GM12878 (cell line): Measurements from ENCODE around the gene FAM167B. TPM values are rescaled to one million over a fixed set of nuclear protein-coding genes. Genes with fewer than 3 reads are reported as not detected.

Experiments used
- BRCA1 ChIP-seq: IDR thresholded peaks from 2 replicates; pipeline ENCODE4 v1.6.1; 2011; ENCODE audit warnings: low read depth, low read length, improper control_type of control experiment
- CBFB ChIP-seq: IDR thresholded peaks from 2 replicates; pipeline ENCODE4 v1.6.1; 2016; ENCODE audit warnings: antibody characterized with exemption, low read depth
- CREB1 ChIP-seq: IDR thresholded peaks from 2 replicates; pipeline ENCODE4 v1.6.1; 2012; ENCODE audit warnings: low read depth, mild to moderate bottlenecking, inconsistent platforms
- JUND ChIP-seq: IDR thresholded peaks from 2 replicates; pipeline ENCODE4 v1.6.1; 2012; ENCODE audit warnings: low read depth, mild to moderate bottlenecking, low read length, improper control_type of control experiment, moderate library complexity
- KDM1A ChIP-seq: fragments of 200-600 bp; sonication (generic); IDR thresholded peaks from 2 replicates; pipeline ENCODE4 v1.6.1; 2016; ENCODE audit warnings: borderline replicate concordance
- MTA3 ChIP-seq: IDR thresholded peaks from 2 replicates; pipeline ENCODE4 v1.6.1; 2012; ENCODE audit warnings: low read length, inconsistent platforms, borderline replicate concordance
- MYC ChIP-seq: IDR thresholded peaks from 2 replicates; pipeline ENCODE4 v1.6.1; 2011; ENCODE audit warnings: mild to moderate bottlenecking, low read length, moderate library complexity, inconsistent platforms; ENCODE audit not compliant: insufficient read depth, insufficient replicate concordance, insufficient read length, severe bottlenecking
- NFYA ChIP-seq: IDR thresholded peaks from 2 replicates; pipeline ENCODE4 v1.6.1; 2011; ENCODE audit warnings: low read depth, mild to moderate bottlenecking, low read length, improper control_type of control experiment, borderline replicate concordance
- NR2F1 ChIP-seq: fragments of 450-650 bp; conservative IDR thresholded peaks from 2 replicates; pipeline ENCODE4 v1.6.1; 2017; ENCODE audit warnings: mild to moderate bottlenecking
- PML ChIP-seq: IDR thresholded peaks from 2 replicates; pipeline ENCODE4 v1.6.1; 2012; ENCODE audit warnings: low read length, inconsistent platforms
- SUZ12 ChIP-seq: fragments of 200-600 bp; sonication (generic); IDR thresholded peaks from one replicate; pipeline ENCODE4 v1.6.1; 2018; ENCODE audit warnings: antibody characterized with exemption, mild to moderate bottlenecking; ENCODE audit not compliant: unreplicated experiment
- TCF3 ChIP-seq: IDR thresholded peaks from 2 replicates; pipeline ENCODE4 v1.6.1; 2012; ENCODE audit warnings: low read depth, mild to moderate bottlenecking, low read length, borderline replicate concordance; ENCODE audit not compliant: insufficient read depth
- polyA plus RNA-seq, 11 experiments: library from polyadenylated mRNA; depleted of rRNA in 4 of 11; unstranded in 6 of 11; stranded (reverse) in 5 of 11; fragments of >200 nt; fragmentation: Nextera tagmentation in 4 of 11; fragmentation: Illumina TruSeq in 1 of 11; extraction: Ambion mirVana in 4 of 11; extraction: Trizol in 1 of 11; gene quantifications; 1 replicate in 1 of 11; 2 replicates in 10 of 11; pipeline versions ENCODE4 v1.2.1 to v1.2.3, GENCODE V29; 2011 to 2016; ENCODE audit warnings: inconsistent platforms in 2 of 11, missing spikeins in 2 of 11, low read depth in 1 of 11
- total RNA-seq, 4 experiments: library from RNA; depleted of rRNA in 3 of 4; stranded (reverse); fragments of >200 nt in 3 of 4; fragmentation: Illumina TruSeq in 1 of 4; extraction: Trizol in 1 of 4; gene quantifications; 2 replicates each; pipeline versions ENCODE4 v1.2.1 to v1.2.3, GENCODE V29; 2013 to 2021
- TF ChIP-seq, protein P1 (sequence below): fragments of 450-650 bp; IDR thresholded peaks from 2 replicates; pipeline ENCODE4 v1.6.1; 2018; ENCODE audit warnings: borderline replicate concordance, mild to moderate bottlenecking; ENCODE audit not compliant: partially characterized antibody
- TF ChIP-seq, protein P2 (sequence below): IDR thresholded peaks from 2 replicates; pipeline ENCODE4 v1.6.1; 2011; ENCODE audit warnings: borderline replicate concordance, low read depth, mild to moderate bottlenecking, moderate library complexity, low read length; ENCODE audit not compliant: insufficient read depth, poor library complexity, severe bottlenecking
- TF ChIP-seq, protein P3 (sequence below): fragments of 450-650 bp; IDR thresholded peaks from 2 replicates; pipeline ENCODE4 v1.6.1; 2016; ENCODE audit warnings: mild to moderate bottlenecking
- TF ChIP-seq, protein P4 (sequence below): fragments of 450-650 bp; IDR thresholded peaks from 2 replicates; pipeline ENCODE4 v1.6.1; 2017; ENCODE audit warnings: mild to moderate bottlenecking
- TF ChIP-seq, protein P5 (sequence below): fragments of 450-650 bp; IDR thresholded peaks from 2 replicates; pipeline ENCODE4 v1.6.1; 2017; ENCODE audit warnings: mild to moderate bottlenecking, moderate library complexity

Gene FAM167B
- total and polyA plus RNA-seq, 10 of the 15 experiments (the other 5 are each of a cell fraction or from before 2014, with no cell fraction given), result 0.07 to 1.2 (median 0.36) TPM; not detected in 2

DNA sequence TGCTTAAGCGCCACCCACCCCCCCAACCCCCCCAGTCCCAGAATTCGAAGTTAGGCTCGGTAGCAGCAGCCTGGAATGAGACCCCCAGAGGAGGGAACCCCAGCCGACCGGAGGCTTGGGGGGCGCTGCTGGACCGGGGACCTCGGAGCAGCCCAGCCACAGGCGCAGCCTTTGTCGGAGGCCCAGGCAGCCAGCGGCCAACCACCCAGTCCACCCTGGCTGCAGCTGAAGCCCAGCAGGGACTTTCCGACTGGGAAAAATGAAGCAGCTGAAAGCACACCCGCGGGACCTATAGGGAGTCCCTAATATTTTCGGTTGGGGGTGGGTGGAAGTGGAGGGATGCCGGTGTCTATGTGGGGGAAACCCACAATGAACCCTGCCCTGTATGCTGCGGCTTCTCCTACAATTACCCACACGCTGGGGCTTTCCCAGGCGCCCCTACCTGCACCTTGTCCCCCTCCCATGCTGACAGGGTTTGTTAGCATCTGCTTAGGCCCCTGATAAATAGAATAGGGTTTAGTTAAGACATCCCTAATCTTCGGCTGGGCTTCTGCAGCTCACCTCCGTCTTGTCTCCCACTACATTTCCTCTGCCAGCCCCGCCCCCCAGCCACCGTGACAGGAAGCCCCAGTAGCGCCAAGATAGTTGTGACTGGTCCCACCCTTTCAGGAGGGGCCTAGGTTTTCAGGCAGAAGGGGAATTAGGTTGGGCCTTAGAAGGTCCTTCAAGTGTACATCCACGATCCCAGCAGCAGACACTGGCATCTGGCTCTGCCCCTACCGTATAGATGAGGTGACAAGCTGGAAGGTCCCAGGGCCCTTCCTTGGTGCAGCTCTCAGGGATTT lies 45.8 kb upstream of the FAM167B start (continued):
- TF ChIP-seq, protein P1, sequence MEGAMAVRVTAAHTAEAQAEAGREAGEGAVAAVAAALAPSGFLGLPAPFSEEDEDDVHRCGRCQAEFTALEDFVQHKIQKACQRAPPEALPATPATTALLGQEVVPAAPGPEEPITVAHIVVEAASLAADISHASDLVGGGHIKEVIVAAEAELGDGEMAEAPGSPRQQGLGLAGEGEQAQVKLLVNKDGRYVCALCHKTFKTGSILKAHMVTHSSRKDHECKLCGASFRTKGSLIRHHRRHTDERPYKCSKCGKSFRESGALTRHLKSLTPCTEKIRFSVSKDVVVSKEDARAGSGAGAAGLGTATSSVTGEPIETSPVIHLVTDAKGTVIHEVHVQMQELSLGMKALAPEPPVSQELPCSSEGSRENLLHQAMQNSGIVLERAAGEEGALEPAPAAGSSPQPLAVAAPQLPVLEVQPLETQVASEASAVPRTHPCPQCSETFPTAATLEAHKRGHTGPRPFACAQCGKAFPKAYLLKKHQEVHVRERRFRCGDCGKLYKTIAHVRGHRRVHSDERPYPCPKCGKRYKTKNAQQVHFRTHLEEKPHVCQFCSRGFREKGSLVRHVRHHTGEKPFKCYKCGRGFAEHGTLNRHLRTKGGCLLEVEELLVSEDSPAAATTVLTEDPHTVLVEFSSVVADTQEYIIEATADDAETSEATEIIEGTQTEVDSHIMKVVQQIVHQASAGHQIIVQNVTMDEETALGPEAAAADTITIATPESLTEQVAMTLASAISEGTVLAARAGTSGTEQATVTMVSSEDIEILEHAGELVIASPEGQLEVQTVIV, result no peak
- TF ChIP-seq, protein P2, sequence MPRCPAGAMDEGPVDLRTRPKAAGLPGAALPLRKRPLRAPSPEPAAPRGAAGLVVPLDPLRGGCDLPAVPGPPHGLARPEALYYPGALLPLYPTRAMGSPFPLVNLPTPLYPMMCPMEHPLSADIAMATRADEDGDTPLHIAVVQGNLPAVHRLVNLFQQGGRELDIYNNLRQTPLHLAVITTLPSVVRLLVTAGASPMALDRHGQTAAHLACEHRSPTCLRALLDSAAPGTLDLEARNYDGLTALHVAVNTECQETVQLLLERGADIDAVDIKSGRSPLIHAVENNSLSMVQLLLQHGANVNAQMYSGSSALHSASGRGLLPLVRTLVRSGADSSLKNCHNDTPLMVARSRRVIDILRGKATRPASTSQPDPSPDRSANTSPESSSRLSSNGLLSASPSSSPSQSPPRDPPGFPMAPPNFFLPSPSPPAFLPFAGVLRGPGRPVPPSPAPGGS, result peak; percentile 78
- TF ChIP-seq BRCA1 (no peak), PML (peak; percentile 38; the same call in 1 of the 2 replicates), MYC (no peak), CBFB (no peak), TCF3 (no peak), NR2F1 (peak; percentile 81), SUZ12 (no peak), NFYA (no peak), CREB1 (peak; percentile 63; the same call in 1 of the 2 replicates), KDM1A (no peak), MTA3 (0 out of 2 replicates have a peak, but pooled peaks have one; percentile 33), JUND (no peak)
- TF ChIP-seq, protein P3, sequence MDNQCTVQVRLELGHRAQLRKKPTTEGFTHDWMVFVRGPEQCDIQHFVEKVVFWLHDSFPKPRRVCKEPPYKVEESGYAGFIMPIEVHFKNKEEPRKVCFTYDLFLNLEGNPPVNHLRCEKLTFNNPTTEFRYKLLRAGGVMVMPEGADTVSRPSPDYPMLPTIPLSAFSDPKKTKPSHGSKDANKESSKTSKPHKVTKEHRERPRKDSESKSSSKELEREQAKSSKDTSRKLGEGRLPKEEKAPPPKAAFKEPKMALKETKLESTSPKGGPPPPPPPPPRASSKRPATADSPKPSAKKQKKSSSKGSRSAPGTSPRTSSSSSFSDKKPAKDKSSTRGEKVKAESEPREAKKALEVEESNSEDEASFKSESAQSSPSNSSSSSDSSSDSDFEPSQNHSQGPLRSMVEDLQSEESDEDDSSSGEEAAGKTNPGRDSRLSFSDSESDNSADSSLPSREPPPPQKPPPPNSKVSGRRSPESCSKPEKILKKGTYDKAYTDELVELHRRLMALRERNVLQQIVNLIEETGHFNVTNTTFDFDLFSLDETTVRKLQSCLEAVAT, result no peak
- TF ChIP-seq, protein P4, sequence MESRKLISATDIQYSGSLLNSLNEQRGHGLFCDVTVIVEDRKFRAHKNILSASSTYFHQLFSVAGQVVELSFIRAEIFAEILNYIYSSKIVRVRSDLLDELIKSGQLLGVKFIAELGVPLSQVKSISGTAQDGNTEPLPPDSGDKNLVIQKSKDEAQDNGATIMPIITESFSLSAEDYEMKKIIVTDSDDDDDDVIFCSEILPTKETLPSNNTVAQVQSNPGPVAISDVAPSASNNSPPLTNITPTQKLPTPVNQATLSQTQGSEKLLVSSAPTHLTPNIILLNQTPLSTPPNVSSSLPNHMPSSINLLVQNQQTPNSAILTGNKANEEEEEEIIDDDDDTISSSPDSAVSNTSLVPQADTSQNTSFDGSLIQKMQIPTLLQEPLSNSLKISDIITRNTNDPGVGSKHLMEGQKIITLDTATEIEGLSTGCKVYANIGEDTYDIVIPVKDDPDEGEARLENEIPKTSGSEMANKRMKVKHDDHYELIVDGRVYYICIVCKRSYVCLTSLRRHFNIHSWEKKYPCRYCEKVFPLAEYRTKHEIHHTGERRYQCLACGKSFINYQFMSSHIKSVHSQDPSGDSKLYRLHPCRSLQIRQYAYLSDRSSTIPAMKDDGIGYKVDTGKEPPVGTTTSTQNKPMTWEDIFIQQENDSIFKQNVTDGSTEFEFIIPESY, result no peak
- TF ChIP-seq, protein P5, sequence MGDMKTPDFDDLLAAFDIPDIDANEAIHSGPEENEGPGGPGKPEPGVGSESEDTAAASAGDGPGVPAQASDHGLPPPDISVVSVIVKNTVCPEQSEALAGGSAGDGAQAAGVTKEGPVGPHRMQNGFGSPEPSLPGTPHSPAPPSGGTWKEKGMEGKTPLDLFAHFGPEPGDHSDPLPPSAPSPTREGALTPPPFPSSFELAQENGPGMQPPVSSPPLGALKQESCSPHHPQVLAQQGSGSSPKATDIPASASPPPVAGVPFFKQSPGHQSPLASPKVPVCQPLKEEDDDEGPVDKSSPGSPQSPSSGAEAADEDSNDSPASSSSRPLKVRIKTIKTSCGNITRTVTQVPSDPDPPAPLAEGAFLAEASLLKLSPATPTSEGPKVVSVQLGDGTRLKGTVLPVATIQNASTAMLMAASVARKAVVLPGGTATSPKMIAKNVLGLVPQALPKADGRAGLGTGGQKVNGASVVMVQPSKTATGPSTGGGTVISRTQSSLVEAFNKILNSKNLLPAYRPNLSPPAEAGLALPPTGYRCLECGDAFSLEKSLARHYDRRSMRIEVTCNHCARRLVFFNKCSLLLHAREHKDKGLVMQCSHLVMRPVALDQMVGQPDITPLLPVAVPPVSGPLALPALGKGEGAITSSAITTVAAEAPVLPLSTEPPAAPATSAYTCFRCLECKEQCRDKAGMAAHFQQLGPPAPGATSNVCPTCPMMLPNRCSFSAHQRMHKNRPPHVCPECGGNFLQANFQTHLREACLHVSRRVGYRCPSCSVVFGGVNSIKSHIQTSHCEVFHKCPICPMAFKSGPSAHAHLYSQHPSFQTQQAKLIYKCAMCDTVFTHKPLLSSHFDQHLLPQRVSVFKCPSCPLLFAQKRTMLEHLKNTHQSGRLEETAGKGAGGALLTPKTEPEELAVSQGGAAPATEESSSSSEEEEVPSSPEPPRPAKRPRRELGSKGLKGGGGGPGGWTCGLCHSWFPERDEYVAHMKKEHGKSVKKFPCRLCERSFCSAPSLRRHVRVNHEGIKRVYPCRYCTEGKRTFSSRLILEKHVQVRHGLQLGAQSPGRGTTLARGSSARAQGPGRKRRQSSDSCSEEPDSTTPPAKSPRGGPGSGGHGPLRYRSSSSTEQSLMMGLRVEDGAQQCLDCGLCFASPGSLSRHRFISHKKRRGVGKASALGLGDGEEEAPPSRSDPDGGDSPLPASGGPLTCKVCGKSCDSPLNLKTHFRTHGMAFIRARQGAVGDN, result peak; percentile 63; the same call in 1 of the 2 replicates
